ENCODE results near the gene PCDHGB7.
"Not testable (repeated sequence)": the region's sequence is repeated elsewhere in the genome, so short reads cannot be mapped to it uniquely, and the experiment has no call there.

- not testable (repeated sequence) for TF ChIP-seq CTCF, POLR2A (IDR thresholded peaks at IDR 0.05)
These were observed 22.9 kb upstream of the PCDHGB7 start for GRCh38 chr5:141394401-141395187.
